H1 (cell line): ENCODE results near the gene MPLKIP. TPM values are rescaled to one million over a fixed set of nuclear protein-coding genes. Genes with fewer than 3 reads are reported as not detected.
"Not testable (repeated sequence)": the region's sequence is repeated elsewhere in the genome, so short reads cannot be mapped to it uniquely, and the experiment has no call there.

Experiments used
- CTCF ChIA-PET: fragments of 300-600 bp; sonication (Branson Sonifier 250); formaldehyde crosslinking; loops from one replicate; lab custom pipeline; 2021; ENCODE audit not compliant: partially characterized antibody; lab: Charles Lee
- POLR2A ChIA-PET: fragments of 300-600 bp; sonication (Branson Sonifier 250); formaldehyde crosslinking; loops from one replicate; lab custom pipeline; 2021; ENCODE audit warnings: inconsistent platforms; ENCODE audit not compliant: partially characterized antibody; lab: Charles Lee
- DNase-seq, 2 experiments: peaks; one replicate each; pipeline versions ENCODE4 v3.0.0 to v3.0.0-alpha.2; 2010 to 2022; ENCODE audit warnings: low spot score in 2 of 2, low read depth in 1 of 2, mixed read lengths in 1 of 2
- FAIRE-seq: peaks from 2 replicates; lab custom pipeline; 2011; peaks lifted over from hg19 to GRCh38; lab: Jason Lieb, UNC
- H2AFZ ChIP-seq: 2 replicates; pipeline ENCODE4 v1.8.1; 2012; ENCODE audit warnings: low read length, inconsistent platforms
- H2AK5ac ChIP-seq: 2 replicates; pipeline ENCODE4 v1.6.1; 2013; ENCODE audit warnings: low read depth, low read length
- H2BK120ac ChIP-seq: replicated peaks from 2 replicates; pipeline ENCODE3; 2013; ENCODE audit warnings: low read depth, low read length, inconsistent platforms
- H2BK12ac ChIP-seq: 2 replicates; pipeline ENCODE4 v1.6.1; 2013; ENCODE audit warnings: low read depth, low read length
- H2BK15ac ChIP-seq: 2 replicates; pipeline ENCODE4 v1.6.1; 2013; ENCODE audit warnings: low read length
- H2BK20ac ChIP-seq: 2 replicates; pipeline ENCODE4 v1.6.1; 2013; ENCODE audit warnings: low read length
- H2BK5ac ChIP-seq: 2 replicates; pipeline ENCODE4 v1.6.1; 2013; ENCODE audit warnings: low read depth, low read length
- H3K14ac ChIP-seq: 2 replicates; pipeline ENCODE4 v1.6.1; 2013; ENCODE audit warnings: inconsistent platforms; ENCODE audit not compliant: insufficient read length
- H3K18ac ChIP-seq: 2 replicates; pipeline ENCODE4 v1.6.1; 2013; ENCODE audit warnings: low read length; ENCODE audit errors: extremely low read depth
- H3K23ac ChIP-seq: 2 replicates; pipeline ENCODE4 v1.6.1; 2013; ENCODE audit warnings: inconsistent platforms; ENCODE audit not compliant: insufficient read length
- H3K23me2 ChIP-seq: 2 replicates; pipeline ENCODE4 v1.6.1; 2013; ENCODE audit warnings: low read depth, low read length
- H3K27ac ChIP-seq: 2 replicates; pipeline ENCODE4 v1.6.1; 2011; ENCODE audit warnings: low read depth, low read length, inconsistent platforms
- H3K27me3 ChIP-seq, 4 experiments: replicated peaks in 1 of 4; 1 replicate in 1 of 4; 2 replicates in 3 of 4; pipeline versions ENCODE4 v1.6.1 to v1.8.1; 2011 to 2013; ENCODE audit warnings: low read length in 3 of 4, mild to moderate bottlenecking in 3 of 4, inconsistent platforms in 2 of 4, mixed read lengths in 2 of 4, moderate library complexity in 1 of 4; ENCODE audit not compliant: control insufficient read depth in 3 of 4, insufficient read depth in 3 of 4; ENCODE audit errors: extremely low read depth in 1 of 4
- H3K36me3 ChIP-seq, 4 experiments: 2 replicates each; pipeline versions ENCODE4 v1.6.1 to v1.8.1; 2011 to 2013; ENCODE audit warnings: mild to moderate bottlenecking in 4 of 4, low read length in 3 of 4, moderate library complexity in 2 of 4, control low read depth in 1 of 4, inconsistent platforms in 1 of 4; ENCODE audit not compliant: insufficient read depth in 4 of 4, control insufficient read depth in 2 of 4
- H3K4ac ChIP-seq: replicated peaks from 2 replicates; pipeline ENCODE3; 2013; ENCODE audit warnings: low read length, low read depth, mixed read lengths, inconsistent platforms; ENCODE audit not compliant: insufficient read length
- H3K4me1 ChIP-seq, 4 experiments: replicated peaks in 1 of 4; 1 replicate in 1 of 4; 2 replicates in 3 of 4; pipeline versions ENCODE4 v1.6.1 to v1.8.1; 2011 to 2013; ENCODE audit warnings: low read length in 3 of 4, inconsistent platforms in 2 of 4, mixed read lengths in 1 of 4; ENCODE audit not compliant: insufficient read depth in 4 of 4, control insufficient read depth in 3 of 4
- H3K4me2 ChIP-seq, 2 experiments: 2 replicates each; pipeline versions ENCODE4 v1.6.1 to v1.8.1; 2011 to 2013; ENCODE audit warnings: low read depth in 2 of 2, low read length in 2 of 2, control low read depth in 1 of 2, inconsistent platforms in 1 of 2, mild to moderate bottlenecking in 1 of 2; ENCODE audit not compliant: insufficient read depth in 1 of 2
- H3K4me3 ChIP-seq, 4 experiments: fragments of 200-600, 300-600 bp in 1 of 4; sonication (generic), shearing (Covaris generic), sonication (Bioruptor Twin) in 1 of 4; 2 replicates each; pipeline versions ENCODE4 v1.5.1 to v1.8.1; 2011 to 2016; ENCODE audit warnings: low read length in 4 of 4, low read depth in 3 of 4, control low read depth in 2 of 4, inconsistent platforms in 2 of 4, mild to moderate bottlenecking in 2 of 4, mixed read lengths in 1 of 4, moderate library complexity in 1 of 4; ENCODE audit not compliant: insufficient read depth in 2 of 4; ENCODE audit errors: extremely low read depth in 1 of 4
- H3K56ac ChIP-seq: replicated peaks from 2 replicates; pipeline ENCODE3; 2013; ENCODE audit warnings: low read depth, mild to moderate bottlenecking, mixed read lengths, low read length, inconsistent platforms; ENCODE audit not compliant: insufficient read length
- H3K79me1 ChIP-seq: 2 replicates; pipeline ENCODE4 v1.6.1; 2013; ENCODE audit warnings: low read depth, low read length, control low read depth
- H3K79me2 ChIP-seq, 2 experiments: 2 replicates each; pipeline versions ENCODE4 v1.6.1 to v1.8.1; 2012 to 2013; ENCODE audit warnings: low read length in 2 of 2, mild to moderate bottlenecking in 2 of 2, inconsistent platforms in 1 of 2; ENCODE audit not compliant: insufficient read depth in 2 of 2, control insufficient read depth in 1 of 2
- H3K9ac ChIP-seq, 4 experiments: replicated peaks in 1 of 4; 1 replicate in 1 of 4; 2 replicates in 3 of 4; pipeline versions ENCODE4 v1.6.1 to v1.8.1; 2011 to 2013; ENCODE audit warnings: low read depth in 3 of 4, low read length in 3 of 4, control low read depth in 2 of 4, mild to moderate bottlenecking in 2 of 4, moderate library complexity in 2 of 4, inconsistent platforms in 1 of 4; ENCODE audit errors: extremely low read depth in 1 of 4
- H3K9me3 ChIP-seq, 2 experiments: 2 replicates each; pipeline versions ENCODE4 v1.6.1 to v1.8.1; 2012 to 2013; ENCODE audit warnings: mild to moderate bottlenecking in 2 of 2, moderate library complexity in 2 of 2, control low read depth in 1 of 2, inconsistent platforms in 1 of 2, low read depth in 1 of 2, low read length in 1 of 2, mixed read lengths in 1 of 2; ENCODE audit not compliant: insufficient read depth in 2 of 2
- H4K20me1 ChIP-seq, 2 experiments: replicated peaks in 1 of 2; 2 replicates each; pipeline versions ENCODE3 to v1.8.1; 2011 to 2013; ENCODE audit warnings: inconsistent platforms in 2 of 2, low read length in 2 of 2, mild to moderate bottlenecking in 1 of 2; ENCODE audit not compliant: insufficient read depth in 2 of 2, control insufficient read depth in 1 of 2
- H4K5ac ChIP-seq: 2 replicates; pipeline ENCODE4 v1.6.1; 2013; ENCODE audit warnings: low read length, low read depth, mixed read lengths, inconsistent platforms; ENCODE audit not compliant: insufficient read length
- H4K8ac ChIP-seq: 2 replicates; pipeline ENCODE4 v1.8.0; 2013; ENCODE audit warnings: mild to moderate bottlenecking, moderate library complexity, low read length, inconsistent platforms; ENCODE audit not compliant: insufficient read depth; ENCODE audit errors: extremely low read depth
- H4K91ac ChIP-seq: replicated peaks from 2 replicates; pipeline ENCODE3; 2013; ENCODE audit warnings: low read length, mixed read lengths, inconsistent platforms; ENCODE audit not compliant: insufficient read length
- WGBS, 2 experiments: shearing (Covaris generic) in 1 of 2; methylation state at CpG; one replicate each; pipeline versions ENCODE4 v1.1.6 to v1.1.7; 2013 to 2015; ENCODE audit warnings: low lambda C conversion rate in 2 of 2, mixed read lengths in 2 of 2, inconsistent platforms in 1 of 2, low coverage in 1 of 2, missing lambda C conversion rate in 1 of 2; ENCODE audit not compliant: insufficient replicate concordance in 2 of 2, insufficient coverage in 1 of 2, insufficient read length in 1 of 2; ENCODE audit errors: extremely low coverage in 1 of 2, missing lambda C conversion rate in 1 of 2; 5-methylcytosine and 5-hydroxymethylcytosine counted together
- polyA plus RNA-seq, 7 experiments: library from polyadenylated mRNA; depleted of rRNA in 3 of 7; stranded (reverse) in 5 of 7; unstranded in 2 of 7; fragments of >200 nt in 5 of 7; fragments of 200-250 nt in 2 of 7; gene quantifications; 1 replicate in 5 of 7; 2 replicates in 1 of 7; 4 replicates in 1 of 7; pipeline versions ENCODE4 v1.2.1 to v1.2.3, GENCODE V29; 2011 to 2013; ENCODE audit warnings: missing spikeins in 2 of 7, mixed read lengths in 2 of 7
- total RNA-seq: library from RNA; stranded (reverse); fragmentation: NEBNext Ultra II Directional; extraction: Animal tissue kit (Norgen Biotek cat#: 25700); gene quantifications from 2 replicates; pipeline ENCODE4 v1.2.1, GENCODE V29; 2021

MPLKIP gene
- total and polyA plus RNA-seq, 2 of the 8 experiments (the other 6 are each of a cell fraction or from before 2014, with no cell fraction given): 57.2 to 73.4 TPM

DNA sequence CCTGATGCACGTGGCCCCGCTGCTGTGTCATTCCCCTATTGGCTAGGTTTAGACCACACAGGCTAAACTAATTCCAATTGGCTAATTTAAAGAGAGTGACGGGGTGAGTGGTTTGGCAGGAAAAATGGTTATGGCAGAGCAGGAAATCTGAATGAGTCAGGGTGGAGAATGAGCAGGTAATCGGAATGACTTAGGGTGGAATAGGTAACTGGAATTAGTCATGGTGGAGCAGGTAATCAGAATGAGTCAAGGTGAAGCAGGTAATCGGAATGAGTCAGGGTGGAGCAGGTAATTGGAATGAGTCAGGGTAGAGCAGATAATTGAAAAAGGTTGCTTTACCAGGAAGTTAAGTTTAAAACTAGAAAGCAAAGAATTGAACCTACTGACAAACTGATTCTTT, 7.5 kb upstream of the MPLKIP start:
- H3K4me2 ChIP-seq, H3K9ac ChIP-seq, H4K8ac ChIP-seq, H3K79me2 ChIP-seq, H4K20me1 ChIP-seq, H3K4me1 ChIP-seq, H4K5ac ChIP-seq, H3K23me2 ChIP-seq, H3K4ac ChIP-seq, H3K56ac ChIP-seq, FAIRE-seq, H2BK20ac ChIP-seq, CTCF ChIA-PET, H2AFZ ChIP-seq, H3K23ac ChIP-seq, H3K4me3 ChIP-seq, DNase-seq, H2BK5ac ChIP-seq, H2BK12ac ChIP-seq, H3K36me3 ChIP-seq, H2BK15ac ChIP-seq, H4K91ac ChIP-seq, H3K14ac ChIP-seq, H2BK120ac ChIP-seq, H3K79me1 ChIP-seq, H3K27me3 ChIP-seq, H2AK5ac ChIP-seq, H3K27ac ChIP-seq, H3K18ac ChIP-seq: not testable (repeated sequence)
- POLR2A ChIA-PET: interaction anchor here (0.6 kb wide), 1 partner anchor 238 kb away, joined by 4 read pairs; no protein-coding TSS in a partner anchor
- 94% methylated on average over 5 of the region's 5 CpGs; no CpG with 5 or more reads in 1 of the 2 experiments for WGBS, 2 experiments
- peaks cover 6 to 13% of the 10 kb centered on the region in 2 experiments; a peak in 3 of 4 replicates for H3K9me3 ChIP-seq

DNA sequence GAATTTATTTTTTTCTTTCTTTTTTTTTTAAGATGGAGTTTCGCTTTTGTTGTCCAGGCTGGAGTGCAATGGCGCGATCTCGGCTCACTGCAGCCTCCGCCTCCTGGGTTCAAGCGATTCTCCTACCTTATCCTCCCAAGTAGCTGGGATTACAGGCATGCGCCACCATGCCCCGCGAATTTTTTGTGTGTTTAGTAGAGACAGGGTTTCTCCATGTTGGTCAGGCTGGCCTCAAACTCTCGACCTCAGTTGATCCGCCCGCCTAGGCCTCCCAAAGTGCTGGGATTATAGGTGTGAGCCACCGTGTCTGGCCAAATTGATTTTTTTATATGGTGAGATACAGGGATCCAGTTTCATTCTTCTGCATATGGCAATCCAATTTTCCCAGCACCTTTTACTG, 5.5 kb upstream of the MPLKIP start:
- peak in 1 of 2 experiments; percentile 11 for DNase-seq
- H4K91ac ChIP-seq, H2AFZ ChIP-seq, H4K5ac ChIP-seq, H2BK120ac ChIP-seq, H4K20me1 ChIP-seq, H3K4me1 ChIP-seq, H2AK5ac ChIP-seq, H3K14ac ChIP-seq, H2BK15ac ChIP-seq, H3K18ac ChIP-seq, H2BK5ac ChIP-seq, FAIRE-seq, H3K56ac ChIP-seq, H4K8ac ChIP-seq, H3K36me3 ChIP-seq, H2BK12ac ChIP-seq, H3K9ac ChIP-seq, H3K9me3 ChIP-seq, H3K23me2 ChIP-seq, POLR2A ChIA-PET, H3K79me1 ChIP-seq, H2BK20ac ChIP-seq, H3K23ac ChIP-seq, H3K4ac ChIP-seq, H3K27ac ChIP-seq, CTCF ChIA-PET, H3K4me3 ChIP-seq, H3K79me2 ChIP-seq, H3K4me2 ChIP-seq: not testable (repeated sequence)
- 99% methylated on average over 6 of the region's 13 CpGs; no CpG with 5 or more reads in 1 of the 2 experiments for WGBS, 2 experiments
- peaks cover 0 to 15% (median 8%) of the 10 kb centered on the region in 4 experiments; a peak in 4 of 7 replicates for H3K27me3 ChIP-seq
